GM19025 (cell line): Measurements from ENCODE around the gene LAMB4.
A peak's percentile ranks its signal among the peaks of the same experiment; 100 is the strongest.

Experiments used
- ATAC-seq: cut with Tn5 transposase; IDR thresholded peaks from one replicate; pipeline ENCODE4 v1.9.1; 2021; ENCODE audit warnings: mild to moderate bottlenecking, low read depth, moderate library complexity; ENCODE audit not compliant: unreplicated experiment

The LAMB4 gene

DNA sequence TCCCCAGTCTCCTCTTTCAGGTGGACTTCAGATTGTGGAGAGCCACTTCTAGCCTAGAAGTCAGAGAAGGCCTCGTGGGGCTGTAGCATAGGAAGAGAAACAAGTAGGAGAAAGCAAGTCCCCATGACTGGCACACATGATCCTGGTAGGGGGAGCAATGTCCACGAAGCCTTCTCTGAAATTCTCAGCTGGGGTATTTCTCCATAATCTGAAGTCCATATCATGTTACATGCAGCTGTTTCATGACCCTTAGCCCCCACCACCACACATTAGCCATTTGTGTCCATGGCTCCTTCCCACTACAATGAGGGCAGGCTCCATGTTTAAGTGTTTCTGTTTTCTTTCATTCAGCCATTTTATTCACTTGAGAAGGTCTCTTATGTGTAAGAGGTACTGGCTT, 43.2 kb downstream of the LAMB4 start:
- no peak for ATAC-seq

DNA sequence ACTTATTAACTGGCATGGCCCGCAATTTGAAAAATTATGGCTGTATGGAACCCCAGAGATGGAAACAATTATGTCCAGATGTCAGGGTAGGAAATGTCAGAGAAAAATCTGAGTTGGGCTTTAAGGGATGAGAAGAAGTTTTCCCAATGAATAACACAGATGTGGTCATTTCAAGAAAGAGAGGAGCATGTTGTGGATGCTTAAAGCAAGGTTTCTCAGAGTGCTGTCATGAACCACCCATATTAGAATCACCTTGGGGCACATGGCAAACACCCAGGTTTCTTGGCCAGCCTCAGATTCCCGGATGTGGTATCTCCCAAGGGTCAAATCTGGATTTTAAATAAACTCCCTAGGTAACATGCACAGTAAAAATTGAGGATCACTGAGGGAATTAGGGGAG, 43.6 kb downstream of the LAMB4 start:
- no peak for ATAC-seq

DNA sequence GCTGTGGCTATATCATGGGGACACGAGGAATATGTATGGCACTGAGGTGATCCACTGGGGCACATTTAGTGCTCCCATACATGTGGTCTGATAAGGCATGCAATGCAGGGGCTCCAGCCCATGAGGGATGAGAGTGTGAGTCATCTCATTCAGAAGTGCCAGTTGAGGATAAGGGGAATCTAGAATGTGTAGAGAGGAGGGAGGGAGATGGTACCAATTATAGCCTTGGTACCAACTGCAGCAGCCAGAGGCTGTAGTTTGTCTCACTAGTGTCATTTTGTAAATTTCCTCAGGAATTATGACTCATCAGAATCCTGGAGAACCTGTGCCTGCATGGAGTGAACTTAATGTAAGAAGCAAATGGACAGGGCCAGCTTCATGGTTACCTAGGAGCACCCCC, 46.2 kb downstream of the LAMB4 start:
- no peak for ATAC-seq

DNA sequence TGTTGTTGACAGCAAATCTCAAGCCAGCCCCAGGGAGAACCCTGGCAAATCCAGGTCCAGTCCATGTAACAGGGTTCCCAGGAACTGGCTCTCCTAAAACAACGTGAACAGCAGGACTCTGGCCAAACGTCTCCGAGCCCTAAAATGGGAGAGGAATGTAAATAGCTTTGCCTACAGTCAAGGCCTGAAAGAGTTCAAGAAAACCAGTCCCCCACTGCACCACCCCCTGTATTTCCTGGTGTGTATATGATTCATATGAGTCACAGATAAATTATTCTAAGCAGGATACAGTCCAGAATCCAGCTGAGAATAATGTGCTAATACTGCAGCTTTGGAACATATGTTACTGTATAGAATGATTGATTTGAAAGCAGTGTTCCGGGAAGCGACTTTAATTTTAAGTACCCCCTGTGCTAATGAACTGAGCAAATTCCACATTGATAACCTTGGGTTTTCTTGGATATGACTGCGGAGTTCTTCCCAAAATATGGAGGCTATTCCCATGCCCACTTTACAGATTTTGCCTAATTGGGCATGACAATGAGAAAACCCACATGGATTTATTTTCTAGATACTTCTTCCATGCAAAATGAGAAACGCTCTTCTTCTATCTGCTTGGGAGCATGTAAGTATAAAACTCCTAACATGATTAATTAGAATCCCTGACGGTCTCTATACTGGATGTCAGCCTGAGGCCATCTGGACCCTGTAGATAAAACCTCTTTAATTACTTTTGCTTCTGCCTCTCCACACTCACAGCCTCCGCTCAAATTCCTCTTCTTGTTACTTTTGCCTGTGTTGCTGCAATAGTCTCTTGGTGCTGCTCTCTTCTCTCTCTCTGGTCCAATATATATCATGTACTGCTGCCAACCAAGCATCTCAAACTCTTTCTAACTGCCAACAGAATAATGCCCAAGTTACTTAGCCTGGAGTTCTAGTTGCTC, 50.2 kb downstream of the LAMB4 start:
- ATAC-seq, result no peak

DNA sequence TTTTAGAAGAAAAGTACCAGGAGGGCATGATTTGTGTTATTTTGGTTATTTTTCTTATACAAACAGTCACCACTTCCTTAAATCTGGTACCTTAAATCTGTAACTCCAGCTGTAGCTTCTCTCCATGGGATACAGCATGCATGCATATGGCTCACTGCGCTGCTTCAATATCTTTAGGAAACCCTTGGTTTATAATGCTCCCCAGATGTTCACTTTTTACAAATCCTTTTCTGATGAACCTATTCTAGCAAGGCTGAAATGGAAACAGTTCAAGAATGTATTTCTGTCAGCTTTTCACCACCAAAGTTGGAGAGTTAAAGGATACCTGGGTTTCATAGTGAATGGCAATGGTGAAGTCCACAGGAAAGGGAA, 50.9 kb downstream of the LAMB4 start:
- ATAC-seq, result no peak

- ATAC-seq, result no peak
Observed at GRCh38 chr7:108078691-108079090, 51.5 kb downstream of the LAMB4 start.

DNA sequence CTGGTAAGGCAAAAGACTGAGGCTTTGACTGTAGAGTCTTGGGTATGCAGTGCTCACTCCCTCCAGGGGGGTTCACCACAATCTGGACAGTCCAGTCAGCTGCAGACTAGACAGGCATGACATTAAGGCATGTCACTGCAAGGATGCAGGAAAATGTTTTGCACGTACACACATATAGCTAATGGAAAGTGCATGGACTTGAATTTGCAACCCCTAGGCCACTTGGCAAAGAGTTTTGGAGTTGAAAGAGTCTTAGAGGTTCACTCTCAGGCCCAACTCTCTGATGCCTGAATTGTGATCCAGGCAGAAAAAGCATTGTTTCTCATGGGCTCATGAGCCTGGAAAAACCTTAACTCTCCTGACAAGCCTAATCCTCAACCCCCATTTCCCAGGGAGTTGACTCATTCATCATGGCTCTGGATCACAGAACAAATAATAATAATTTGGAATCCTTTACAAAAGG, 51.9 kb downstream of the LAMB4 start:
- ATAC-seq, result no peak

DNA sequence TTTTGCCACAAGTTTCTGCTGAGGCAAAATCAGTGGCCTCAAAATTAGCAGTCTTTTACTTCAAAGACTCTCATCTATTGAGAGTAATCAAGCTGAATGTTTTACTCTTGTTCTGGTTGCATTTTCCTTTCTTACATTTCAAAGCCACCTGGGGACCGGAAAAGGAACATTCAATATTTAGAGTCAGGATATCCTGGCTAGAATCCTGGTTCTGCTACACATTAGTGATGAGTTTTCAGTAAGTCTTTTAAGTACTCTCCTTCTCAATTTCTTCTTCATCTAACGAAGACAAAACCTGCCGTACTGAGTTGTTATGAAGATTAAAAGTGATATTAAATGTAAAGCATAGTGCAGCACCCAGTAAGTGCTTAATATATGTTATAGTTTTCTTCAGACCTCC, 52.5 kb downstream of the LAMB4 start:
- ATAC-seq, result no peak

DNA sequence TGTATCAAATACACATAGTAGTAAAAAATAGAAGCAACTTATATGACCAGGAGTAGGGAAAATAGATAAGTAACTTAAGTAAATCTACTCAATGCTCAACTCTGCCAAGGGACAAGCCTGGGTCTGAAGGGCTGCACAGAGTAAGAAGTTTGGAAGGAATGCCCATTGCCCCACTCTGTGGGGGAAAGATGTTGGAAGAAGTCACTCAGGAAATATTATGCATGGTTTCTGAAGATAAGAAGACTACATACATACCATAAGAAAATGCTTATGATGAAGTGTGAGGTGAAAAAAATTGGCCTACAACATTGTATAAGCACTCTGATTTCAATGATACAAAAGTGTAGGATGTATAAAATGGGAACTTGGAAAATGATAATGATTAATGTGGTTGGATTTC, 54.0 kb downstream of the LAMB4 start:
- no peak for ATAC-seq

DNA sequence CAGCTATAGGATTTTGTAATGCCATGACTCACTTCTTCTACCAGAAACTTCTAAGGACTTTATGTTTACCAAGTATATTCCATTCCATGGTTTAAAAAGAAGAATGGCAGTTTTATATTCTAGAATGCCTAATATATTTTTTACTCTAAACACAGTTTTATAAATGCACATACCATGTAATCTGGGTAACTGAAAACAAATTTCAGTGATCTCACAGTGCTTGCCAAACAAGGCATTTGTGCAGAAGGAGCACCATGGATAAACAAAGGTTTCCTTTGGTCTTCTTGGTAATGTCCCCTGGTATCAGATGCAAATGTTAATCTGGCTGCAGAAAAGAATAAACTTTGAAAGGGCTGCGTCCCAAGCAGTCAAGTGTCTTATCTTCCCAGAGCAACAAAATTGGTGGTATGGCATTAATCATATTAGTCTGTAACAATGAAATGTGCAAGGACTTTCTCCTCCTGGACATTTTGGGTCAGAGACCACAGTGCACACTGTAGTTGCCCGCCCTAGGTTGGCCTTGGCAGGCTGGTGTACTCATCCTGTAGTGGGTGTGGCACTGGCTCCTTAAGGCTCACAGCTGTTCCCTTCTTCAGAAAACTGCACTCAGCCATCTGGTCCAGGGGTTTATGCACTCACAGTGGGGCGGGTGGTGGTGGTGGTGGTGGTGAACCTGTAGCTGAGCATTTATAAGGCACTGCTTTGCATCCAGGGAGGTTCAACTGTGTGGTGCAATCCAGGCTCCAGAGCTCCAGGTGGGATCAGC, 56.7 kb downstream of the LAMB4 start:
- no peak for ATAC-seq

DNA sequence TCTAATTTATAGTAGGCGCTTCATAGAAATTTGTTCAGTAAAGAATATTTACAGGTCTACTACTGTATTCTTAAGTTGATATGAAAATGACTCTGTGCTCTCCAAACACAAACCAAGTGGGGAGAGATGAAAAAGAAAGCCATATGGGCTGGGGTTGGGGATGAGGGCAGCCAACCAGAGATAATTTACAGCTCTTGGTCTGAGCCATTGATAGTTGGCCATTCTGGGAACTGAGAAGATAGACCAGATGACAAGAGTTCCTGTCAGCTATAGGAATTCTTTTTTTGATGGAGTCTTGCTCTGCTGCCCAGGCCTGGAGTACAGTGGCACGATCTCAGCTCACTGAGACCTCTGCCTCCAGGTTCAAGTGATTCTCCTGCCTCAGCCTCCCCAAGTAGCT, 57.4 kb downstream of the LAMB4 start:
- ATAC-seq, result no peak

DNA sequence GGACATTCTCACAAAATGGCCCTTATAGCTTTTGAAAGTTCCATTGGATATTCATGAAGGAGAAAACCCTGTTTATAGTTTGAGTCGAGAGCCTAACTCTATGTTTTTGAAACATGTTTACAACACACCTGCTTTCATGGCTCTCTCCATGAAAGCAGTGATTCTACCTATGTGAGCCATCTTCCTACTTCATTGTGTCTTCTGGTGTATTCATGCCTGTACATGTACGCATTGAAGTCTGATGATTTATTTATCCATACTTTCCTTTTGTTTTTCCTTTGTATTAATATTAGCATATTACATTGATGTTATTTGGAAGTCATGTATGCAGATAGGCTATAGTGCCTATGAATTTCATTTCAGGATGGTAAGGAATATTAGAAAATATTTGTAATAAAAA, 58.0 kb downstream of the LAMB4 start:
- ATAC-seq, result no peak

DNA sequence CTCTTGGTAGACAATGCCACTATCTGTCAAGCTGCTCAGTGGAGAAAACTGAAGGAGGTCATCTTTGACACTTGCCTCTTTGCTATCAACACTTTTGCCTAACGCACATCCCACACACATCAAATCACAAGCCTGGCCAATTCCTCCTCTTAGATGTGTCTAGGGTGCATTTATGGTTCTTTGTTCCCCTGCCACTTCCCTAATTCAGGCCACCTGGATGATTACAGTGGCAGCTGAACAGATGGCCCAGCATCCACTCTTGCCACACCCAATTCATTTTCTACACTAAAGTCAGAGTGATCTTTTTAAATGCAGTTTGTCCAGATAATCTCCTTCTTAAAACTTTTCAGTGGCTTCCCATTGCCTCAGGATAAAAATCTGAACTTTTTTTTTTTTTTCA, 58.6 kb downstream of the LAMB4 start:
- no peak for ATAC-seq

DNA sequence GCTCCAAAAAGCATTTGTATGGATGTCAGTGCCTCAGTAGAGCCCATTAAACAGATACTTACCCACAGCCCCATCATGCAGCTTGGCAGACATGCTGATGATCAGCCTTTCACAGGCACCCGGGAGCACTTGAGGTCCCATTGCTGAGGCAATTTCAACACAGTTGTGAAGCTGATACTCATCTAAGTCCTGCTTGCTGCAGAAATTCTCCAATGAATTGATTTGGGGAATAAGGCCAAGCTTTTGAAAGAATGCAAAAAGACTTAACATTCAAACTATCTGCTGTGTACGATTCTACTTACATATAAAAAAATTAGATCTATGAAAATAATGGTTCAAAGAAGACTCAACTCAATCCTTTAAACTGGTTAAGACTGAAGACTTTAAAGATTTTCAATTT, 60.5 kb downstream of the LAMB4 start:
- no peak for ATAC-seq

- ATAC-seq, result no peak
Observed at GRCh38 chr7:108067844-108068243, 62.3 kb downstream of the LAMB4 start.

- ATAC-seq, result no peak
Observed at GRCh38 chr7:108066486-108066885, 63.7 kb downstream of the LAMB4 start.

DNA sequence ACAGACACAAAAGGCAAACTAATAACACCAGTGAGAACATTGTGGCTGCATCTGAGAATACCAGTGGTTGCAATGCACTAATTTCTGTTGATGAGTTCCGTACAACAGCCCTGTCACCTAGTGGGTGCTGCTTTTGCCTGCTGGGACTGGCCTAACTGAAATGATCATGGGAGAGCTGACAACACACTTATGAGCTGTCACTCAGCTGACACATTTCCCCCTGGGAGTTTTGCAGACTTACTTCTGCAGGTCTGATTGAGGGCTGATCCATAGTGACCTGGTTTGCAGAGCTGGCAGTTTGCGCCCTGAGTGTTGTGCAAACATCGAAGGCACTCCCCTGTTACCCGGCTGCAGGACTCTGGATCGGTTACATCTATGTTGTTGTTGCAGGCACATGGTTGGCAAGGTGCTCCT, 66.6 kb downstream of the LAMB4 start:
- ATAC-seq, result peak; percentile 70

DNA sequence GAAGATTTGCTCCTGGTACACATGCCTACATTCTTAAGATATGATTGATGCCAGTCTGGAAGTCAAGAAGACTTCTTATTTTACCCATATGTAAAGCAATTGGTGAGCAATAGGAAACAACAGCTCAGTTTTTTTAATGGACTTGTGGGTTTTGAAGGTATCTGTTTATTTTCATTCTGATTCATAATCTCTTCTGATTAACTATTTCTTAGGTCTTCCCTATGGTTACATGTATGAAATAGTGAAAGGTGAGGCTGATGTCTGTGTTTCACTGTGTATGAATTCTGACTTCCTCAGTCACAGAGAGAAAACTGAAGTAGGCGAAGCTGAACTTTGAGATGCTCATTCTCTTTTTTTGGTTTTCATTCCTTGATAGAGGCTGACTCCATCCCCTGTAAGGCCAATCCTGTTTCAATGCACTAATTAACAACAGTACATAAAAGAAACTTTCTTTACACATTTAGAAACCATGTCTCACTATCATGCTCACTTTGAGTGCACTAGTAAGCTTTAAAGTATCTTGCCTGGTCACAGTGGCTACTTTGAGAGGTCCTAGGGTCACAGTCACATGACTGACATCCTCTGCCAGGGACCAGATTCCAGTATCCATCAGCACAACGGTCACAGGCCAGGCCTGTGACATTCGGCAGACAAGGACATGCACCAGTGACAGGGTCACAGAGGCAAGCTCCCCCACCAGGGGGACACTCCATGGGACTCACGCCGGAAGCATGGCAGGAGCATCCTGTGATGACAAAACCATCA, 67.7 kb downstream of the LAMB4 start:
- ATAC-seq, result no peak

DNA sequence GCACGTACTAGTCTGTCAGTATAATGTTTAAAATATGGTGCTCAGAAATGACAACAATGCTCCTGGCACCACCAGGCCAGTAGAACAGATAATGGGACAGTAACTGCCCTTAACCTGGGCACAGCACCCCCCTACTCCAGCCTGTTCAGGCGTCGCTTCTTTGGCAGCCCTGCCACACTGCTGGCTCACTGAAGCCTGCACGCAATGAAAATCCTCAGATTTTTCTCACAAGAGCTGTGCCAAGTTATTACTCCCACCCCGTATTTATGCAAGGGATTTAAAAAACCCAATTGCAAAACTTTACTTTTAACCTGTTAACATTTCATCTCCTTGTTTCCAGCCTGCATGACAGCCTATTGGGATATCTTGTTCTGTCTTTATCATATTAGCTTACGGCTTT, 70.6 kb downstream of the LAMB4 start:
- ATAC-seq, result no peak

- ATAC-seq, result no peak
Observed at GRCh38 chr7:108057951-108058481, 72.1 kb downstream of the LAMB4 start.

DNA sequence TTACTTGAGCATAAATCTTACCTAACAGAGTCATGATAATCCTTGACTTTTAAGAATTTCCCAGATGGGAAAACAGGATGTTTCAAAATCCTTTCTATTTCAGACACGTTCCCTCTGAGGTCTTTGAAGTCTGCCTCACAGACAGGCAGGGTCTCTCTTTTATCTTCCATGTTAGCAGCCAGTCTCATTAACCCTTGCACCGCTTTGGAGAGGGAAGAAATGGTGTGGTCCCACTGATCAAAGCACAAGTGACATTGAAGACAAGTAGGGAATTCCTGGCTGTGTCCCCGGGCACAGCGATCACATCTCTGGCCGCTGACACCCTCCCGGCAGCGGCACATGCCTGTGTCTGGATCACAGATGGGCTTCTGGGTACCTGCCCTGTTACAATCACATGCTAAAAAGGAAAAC, 74.5 kb downstream of the LAMB4 start:
- ATAC-seq, result no peak
